Neural cell (in vitro differentiated cells): ENCODE results near the gene GLA. TPM values are rescaled to one million over a fixed set of nuclear protein-coding genes. Genes with fewer than 3 reads are reported as not detected.

Experiments used
- H2AFZ ChIP-seq: fragments of 200-600, 300-800 bp; sonication (generic), shearing (Covaris generic); 2 replicates; pipeline ENCODE4 v1.6.0; 2014; ENCODE audit warnings: low read depth, mild to moderate bottlenecking, antibody characterized with exemption, low read length, moderate library complexity
- H3F3A ChIP-seq: fragments of 200-600 bp; shearing (Covaris generic); 2 replicates; pipeline ENCODE4 v1.6.1; 2016; ENCODE audit warnings: mild to moderate bottlenecking, moderate library complexity, mixed read lengths, antibody characterized with exemption, low read length; ENCODE audit not compliant: insufficient read depth, poor library complexity, severe bottlenecking
- H3K27ac ChIP-seq: fragments of 200-600, 300-800 bp; sonication (generic), shearing (Covaris generic); 2 replicates; pipeline ENCODE4 v1.5.1; 2014; ENCODE audit warnings: mild to moderate bottlenecking, low read length, moderate library complexity
- H3K27me3 ChIP-seq: fragments of 300-800, 200-600 bp; sonication (generic), shearing (Covaris generic); 2 replicates; pipeline ENCODE4 v1.6.0; 2014; ENCODE audit warnings: mild to moderate bottlenecking, low read depth, low read length, moderate library complexity; ENCODE audit not compliant: insufficient read depth
- H3K36me3 ChIP-seq: fragments of 300-800, 200-600 bp; sonication (generic), shearing (Covaris generic); 2 replicates; pipeline ENCODE4 v1.5.1; 2014; ENCODE audit warnings: mild to moderate bottlenecking, antibody characterized with exemption, low read length, moderate library complexity; ENCODE audit not compliant: insufficient read depth
- H3K4me2 ChIP-seq: fragments of 300-800, 200-600 bp; sonication (generic), shearing (Covaris generic); 2 replicates; pipeline ENCODE4 v1.6.0; 2014; ENCODE audit warnings: mild to moderate bottlenecking, low read length
- H3K4me3 ChIP-seq: fragments of 300-800, 200-600 bp; sonication (generic), shearing (Covaris generic); 2 replicates; pipeline ENCODE4 v1.5.1; 2014; ENCODE audit warnings: mild to moderate bottlenecking, low read length, moderate library complexity
- H3K79me2 ChIP-seq: fragments of 200-600 bp; shearing (Covaris generic); replicated peaks from 2 replicates; pipeline ENCODE4 v1.6.0; 2014; ENCODE audit warnings: mild to moderate bottlenecking, low read length, moderate library complexity; ENCODE audit not compliant: insufficient read depth
- H3K9ac ChIP-seq: fragments of 300-800, 200-600 bp; sonication (generic), shearing (Covaris generic); 2 replicates; pipeline ENCODE4 v1.6.1; 2016; ENCODE audit warnings: mild to moderate bottlenecking, low read length, mixed read lengths
- H3K9me2 ChIP-seq: fragments of 200-600 bp; shearing (Covaris generic); 2 replicates; pipeline ENCODE4 v1.6.1; 2016; ENCODE audit warnings: mild to moderate bottlenecking, low read length, mixed read lengths; ENCODE audit not compliant: insufficient read depth
- H3K9me3 ChIP-seq: fragments of 200-600, 300-800 bp; sonication (generic), shearing (Covaris generic); 2 replicates; pipeline ENCODE4 v1.6.1; 2016; ENCODE audit warnings: mild to moderate bottlenecking, mixed run types, low read length, moderate library complexity, mixed read lengths
- H4K20me1 ChIP-seq: fragments of 200-600 bp; shearing (Covaris generic); 2 replicates; pipeline ENCODE4 v1.6.1; 2016; ENCODE audit warnings: mild to moderate bottlenecking, mixed run types; ENCODE audit not compliant: insufficient read depth
- EP300 ChIP-seq: fragments of 450-650 bp; conservative IDR thresholded peaks from 2 replicates; pipeline ENCODE4 v1.6.1; 2014; ENCODE audit warnings: antibody characterized with exemption, mild to moderate bottlenecking, moderate library complexity; ENCODE audit not compliant: poor library complexity, severe bottlenecking
- EZH2 ChIP-seq: fragments of 200-600, 300-800 bp; shearing (Covaris generic), sonication (generic); IDR thresholded peaks from 2 replicates; pipeline ENCODE4 v1.6.1; 2014; ENCODE audit warnings: antibody characterized with exemption, low read length, borderline replicate concordance, mild to moderate bottlenecking; ENCODE audit not compliant: insufficient read depth, poor library complexity, severe bottlenecking
- MXI1 ChIP-seq: fragments of 450-650 bp; conservative IDR thresholded peaks from 2 replicates; pipeline ENCODE4 v1.6.1; 2014; ENCODE audit warnings: antibody characterized with exemption, mild to moderate bottlenecking; ENCODE audit not compliant: poor library complexity, severe bottlenecking
- POLR2AphosphoS5 ChIP-seq: IDR thresholded peaks from 2 replicates; pipeline ENCODE4 v1.6.1; 2012
- RAD21 ChIP-seq: fragments of 450-650 bp; conservative IDR thresholded peaks from 2 replicates; pipeline ENCODE4 v1.6.1; 2014; ENCODE audit warnings: antibody characterized with exemption, mild to moderate bottlenecking, moderate library complexity
- SMC3 ChIP-seq: fragments of 450-650 bp; conservative IDR thresholded peaks from 2 replicates; pipeline ENCODE4 v1.6.1; 2014; ENCODE audit warnings: antibody characterized with exemption, mild to moderate bottlenecking, moderate library complexity; ENCODE audit not compliant: poor library complexity
- TAF1 ChIP-seq: IDR thresholded peaks from 2 replicates; pipeline ENCODE4 v1.6.1; 2012; ENCODE audit warnings: low read depth
- polyA plus RNA-seq: library from polyadenylated mRNA; depleted of rRNA; stranded (reverse); fragments of >200 nt; gene quantifications from 2 replicates; pipeline ENCODE4 v1.2.3, GENCODE V29; 2014
- TF ChIP-seq, protein P1 (sequence below): fragments of 450-650 bp; IDR thresholded peaks from 2 replicates; pipeline ENCODE4 v1.5.1; 2014; ENCODE audit warnings: antibody characterized with exemption, mild to moderate bottlenecking, moderate library complexity; ENCODE audit not compliant: poor library complexity, severe bottlenecking
- TF ChIP-seq, protein P2 (sequence below): IDR thresholded peaks from 2 replicates; pipeline ENCODE4 v1.6.1; 2012; ENCODE audit warnings: borderline replicate concordance

The GLA gene
- polyA plus RNA-seq, 1 donor from 2014 or later, result 39.0 TPM

DNA sequence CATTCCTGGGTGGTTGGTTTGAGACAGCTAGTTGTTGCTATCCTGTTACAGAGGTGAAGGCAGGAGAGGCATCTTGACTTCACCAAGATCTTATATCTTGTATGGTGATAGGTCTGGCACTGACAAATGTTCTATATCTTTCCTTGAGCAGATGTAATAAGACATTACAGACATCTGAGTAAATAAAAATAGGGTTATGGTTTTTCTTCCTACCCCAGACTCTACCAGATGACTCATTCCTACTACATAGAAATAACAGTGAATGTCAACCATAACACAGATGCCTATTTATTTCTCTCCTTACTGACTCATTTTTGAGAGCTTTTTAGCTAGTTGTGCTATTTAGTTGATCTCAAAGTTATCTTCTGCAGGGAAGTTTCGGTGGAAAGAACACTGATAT, 22.2 kb upstream of the GLA start:
- H3F3A ChIP-seq, result no peaks in the 10 kb centered on the region
- H3K27ac ChIP-seq, result no peak overlapping the region
- H4K20me1 ChIP-seq, result no peaks in the 10 kb centered on the region
- no peaks in the 10 kb centered on the region for H3K9me3 ChIP-seq
- H3K27me3 ChIP-seq, result no peaks in the 10 kb centered on the region
- no peak overlapping the region for H3K4me2 ChIP-seq
- no peaks in the 10 kb centered on the region for H3K79me2 ChIP-seq
- H2AFZ ChIP-seq, result no peak overlapping the region
- TF ChIP-seq EP300, result no peak
- no peak for TF ChIP-seq POLR2AphosphoS5
- no peak for TF ChIP-seq EZH2
- no peak for TF ChIP-seq MXI1
- no peak for TF ChIP-seq RAD21
- TF ChIP-seq, protein P1, sequence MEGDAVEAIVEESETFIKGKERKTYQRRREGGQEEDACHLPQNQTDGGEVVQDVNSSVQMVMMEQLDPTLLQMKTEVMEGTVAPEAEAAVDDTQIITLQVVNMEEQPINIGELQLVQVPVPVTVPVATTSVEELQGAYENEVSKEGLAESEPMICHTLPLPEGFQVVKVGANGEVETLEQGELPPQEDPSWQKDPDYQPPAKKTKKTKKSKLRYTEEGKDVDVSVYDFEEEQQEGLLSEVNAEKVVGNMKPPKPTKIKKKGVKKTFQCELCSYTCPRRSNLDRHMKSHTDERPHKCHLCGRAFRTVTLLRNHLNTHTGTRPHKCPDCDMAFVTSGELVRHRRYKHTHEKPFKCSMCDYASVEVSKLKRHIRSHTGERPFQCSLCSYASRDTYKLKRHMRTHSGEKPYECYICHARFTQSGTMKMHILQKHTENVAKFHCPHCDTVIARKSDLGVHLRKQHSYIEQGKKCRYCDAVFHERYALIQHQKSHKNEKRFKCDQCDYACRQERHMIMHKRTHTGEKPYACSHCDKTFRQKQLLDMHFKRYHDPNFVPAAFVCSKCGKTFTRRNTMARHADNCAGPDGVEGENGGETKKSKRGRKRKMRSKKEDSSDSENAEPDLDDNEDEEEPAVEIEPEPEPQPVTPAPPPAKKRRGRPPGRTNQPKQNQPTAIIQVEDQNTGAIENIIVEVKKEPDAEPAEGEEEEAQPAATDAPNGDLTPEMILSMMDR, result no peak
- TF ChIP-seq SMC3, result no peak
- no peak for TF ChIP-seq TAF1
- TF ChIP-seq, protein P2, sequence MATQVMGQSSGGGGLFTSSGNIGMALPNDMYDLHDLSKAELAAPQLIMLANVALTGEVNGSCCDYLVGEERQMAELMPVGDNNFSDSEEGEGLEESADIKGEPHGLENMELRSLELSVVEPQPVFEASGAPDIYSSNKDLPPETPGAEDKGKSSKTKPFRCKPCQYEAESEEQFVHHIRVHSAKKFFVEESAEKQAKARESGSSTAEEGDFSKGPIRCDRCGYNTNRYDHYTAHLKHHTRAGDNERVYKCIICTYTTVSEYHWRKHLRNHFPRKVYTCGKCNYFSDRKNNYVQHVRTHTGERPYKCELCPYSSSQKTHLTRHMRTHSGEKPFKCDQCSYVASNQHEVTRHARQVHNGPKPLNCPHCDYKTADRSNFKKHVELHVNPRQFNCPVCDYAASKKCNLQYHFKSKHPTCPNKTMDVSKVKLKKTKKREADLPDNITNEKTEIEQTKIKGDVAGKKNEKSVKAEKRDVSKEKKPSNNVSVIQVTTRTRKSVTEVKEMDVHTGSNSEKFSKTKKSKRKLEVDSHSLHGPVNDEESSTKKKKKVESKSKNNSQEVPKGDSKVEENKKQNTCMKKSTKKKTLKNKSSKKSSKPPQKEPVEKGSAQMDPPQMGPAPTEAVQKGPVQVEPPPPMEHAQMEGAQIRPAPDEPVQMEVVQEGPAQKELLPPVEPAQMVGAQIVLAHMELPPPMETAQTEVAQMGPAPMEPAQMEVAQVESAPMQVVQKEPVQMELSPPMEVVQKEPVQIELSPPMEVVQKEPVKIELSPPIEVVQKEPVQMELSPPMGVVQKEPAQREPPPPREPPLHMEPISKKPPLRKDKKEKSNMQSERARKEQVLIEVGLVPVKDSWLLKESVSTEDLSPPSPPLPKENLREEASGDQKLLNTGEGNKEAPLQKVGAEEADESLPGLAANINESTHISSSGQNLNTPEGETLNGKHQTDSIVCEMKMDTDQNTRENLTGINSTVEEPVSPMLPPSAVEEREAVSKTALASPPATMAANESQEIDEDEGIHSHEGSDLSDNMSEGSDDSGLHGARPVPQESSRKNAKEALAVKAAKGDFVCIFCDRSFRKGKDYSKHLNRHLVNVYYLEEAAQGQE, result no peak
- H3K9me2 ChIP-seq, result no peaks in the 10 kb centered on the region
- H3K9ac ChIP-seq, result no peak overlapping the region
- H3K36me3 ChIP-seq, result no peaks in the 10 kb centered on the region
- H3K4me3 ChIP-seq, result no peak overlapping the region

DNA sequence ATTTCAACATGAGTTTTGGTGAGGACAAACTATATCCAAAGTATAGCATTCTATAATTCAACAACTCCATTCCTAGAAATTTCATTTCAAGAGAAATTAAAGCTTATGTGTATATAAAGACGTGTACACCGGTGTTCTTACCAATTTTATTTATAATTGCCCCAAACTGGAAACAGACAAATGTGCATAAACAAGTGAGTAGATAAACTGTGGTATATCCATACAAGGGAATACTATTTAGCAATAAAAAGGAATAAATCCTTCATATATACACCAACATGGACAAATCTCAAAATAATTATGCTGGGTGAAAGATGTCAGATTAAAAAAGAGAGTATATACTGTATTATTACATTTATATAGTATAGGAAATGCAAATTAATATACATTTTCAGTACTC, 20.2 kb upstream of the GLA start:
- Histone ChIP-seq H3K79me2 (no peaks in the 10 kb centered on the region), H3K4me2 (no peak overlapping the region), H4K20me1 (no peaks in the 10 kb centered on the region), H3K36me3 (no peaks in the 10 kb centered on the region), H3K9ac (no peak overlapping the region), H3K4me3 (no peak overlapping the region), H2AFZ (no peak overlapping the region), H3K9me3 (no peaks in the 10 kb centered on the region), H3K27me3 (no peaks in the 10 kb centered on the region), H3F3A (no peaks in the 10 kb centered on the region), H3K27ac (no peak overlapping the region), H3K9me2 (no peaks in the 10 kb centered on the region)
- no peak for TF ChIP-seq RAD21
- no peak for TF ChIP-seq TAF1
- TF ChIP-seq EZH2, result no peak
- no peak for TF ChIP-seq MXI1
- TF ChIP-seq, protein P1, result no peak
- TF ChIP-seq POLR2AphosphoS5, result no peak
- TF ChIP-seq EP300, result no peak
- no peak for TF ChIP-seq SMC3
- TF ChIP-seq, protein P2, result no peak
